Stimulated activated CD4-positive, alpha-beta T cell treated with anti-CD3 and anti-CD28 coated beads, TNF-alpha, amount 100 ng/mL, for 1 hour (primary cell): ENCODE measurements around the gene SPIRE2.
"Not testable (repeated sequence)": the region's sequence is repeated elsewhere in the genome, so short reads cannot be mapped to it uniquely, and the experiment has no call there.

Experiments
- DNase-seq, 3 donors: peaks; one replicate each; pipeline ENCODE4 v3.0.0-alpha.2; 2020; ENCODE audit warnings: low read depth in 3 of 3, low spot score in 1 of 3

SPIRE2 gene

GRCh38 chr16:89912143-89912542, 83.9 kb downstream of the SPIRE2 start:
- DNase-seq, result no peak

GRCh38 chr16:89912627-89913026, 84.4 kb downstream of the SPIRE2 start:
- no peak for DNase-seq

- DNase-seq, result no peak
These were observed 85.4 kb downstream of the SPIRE2 start for GRCh38 chr16:89913408-89914387.

GRCh38 chr16:89914642-89915285, 86.5 kb downstream of the SPIRE2 start:
- DNase-seq, result not testable (repeated sequence)

- no peak for DNase-seq
These were observed 87.3 kb downstream of the SPIRE2 start for GRCh38 chr16:89915303-89916232.

GRCh38 chr16:89917773-89918452, 89.6 kb downstream of the SPIRE2 start:
- peak; percentile 35 to 49 (median 37) for DNase-seq

GRCh38 chr16:89918453-89919347, 90.4 kb downstream of the SPIRE2 start, which contains the start of gene MC1R:
TSS of gene MC1R (plus strand) at chr16:89918862. CDS start at chr16:89919259, 397 bp downstream.
- DNase-seq, result no peak

GRCh38 chr16:89919535-89920406, 91.5 kb downstream of the SPIRE2 start:
- DNase-seq, result no peak

GRCh38 chr16:89920723-89921122, 92.4 kb downstream of the SPIRE2 start:
- DNase-seq, result no peak
